A549 (cell line): ENCODE data around the gene PHACTR2. TPM values are rescaled to one million over a fixed set of nuclear protein-coding genes. Genes with fewer than 3 reads are reported as not detected.
"Not testable (repeated sequence)": the region's sequence is repeated elsewhere in the genome, so short reads cannot be mapped to it uniquely, and the experiment has no call there.

ENCODE experiments used
- ATAC-seq, 2 experiments: fragments of 200-7000 bp in 1 of 2; fragments of >200 bp in 1 of 2; cut with Nextera tagmentation in 1 of 2; cut with Tn5 transposase in 1 of 2; 3 replicates each; pipeline versions ENCODE4 v1.8.0 to v1.9.1; 2018 to 2020; ENCODE audit warnings: mild to moderate bottlenecking in 1 of 2, moderate library complexity in 1 of 2
- CTCF ChIA-PET: fragments of 300-600 bp; sonication (Branson Sonifier 250); formaldehyde crosslinking; extraction: SDS; loops from one replicate; lab custom pipeline; 2021; ENCODE audit warnings: antibody characterized with exemption, inconsistent platforms; lab: Yijun Ruan, JAX
- POLR2A ChIA-PET: fragments of 350-600 bp; formaldehyde crosslinking; extraction: SDS; loops from one replicate; lab custom pipeline; 2021; ENCODE audit warnings: antibody characterized with exemption, inconsistent platforms; lab: Yijun Ruan, JAX
- DNase-seq, 2 experiments: peaks; one replicate each; pipeline versions ENCODE4 v3.0.0 to v3.0.0-alpha.2; 2011 to 2016; ENCODE audit warnings: low read depth in 1 of 2, low spot score in 1 of 2
- FAIRE-seq: peaks from 2 replicates; lab custom pipeline; 2011; peaks lifted over from hg19 to GRCh38; lab: Jason Lieb, UNC
- H3K27ac ChIP-seq, 2 experiments: fragments of >200 bp; sonication (Bioruptor Twin); formaldehyde crosslinking; 3 replicates each; pipeline ENCODE4 v1.5.1; 2016 to 2017
- H3K4me1 ChIP-seq: fragments of >200 bp; sonication (Bioruptor Twin); formaldehyde crosslinking; 3 replicates; pipeline ENCODE4 v1.6.1; 2016
- H3K4me2 ChIP-seq: fragments of >200 bp; sonication (Bioruptor Twin); formaldehyde crosslinking; 3 replicates; pipeline ENCODE4 v1.6.1; 2016
- H3K4me3 ChIP-seq: fragments of >200 bp; sonication (Bioruptor Twin); formaldehyde crosslinking; 3 replicates; pipeline ENCODE4 v1.5.1; 2016
- H3K9me3 ChIP-seq: fragments of >200 bp; sonication (Bioruptor Twin); formaldehyde crosslinking; 3 replicates; pipeline ENCODE4 v1.6.1; 2016
- BHLHE40 ChIP-seq: IDR thresholded peaks from 2 replicates; pipeline ENCODE4 v1.6.1; 2012; ENCODE audit warnings: low read depth, low read length, inconsistent platforms
- CBX2 ChIP-seq: fragments of 200-600 bp; sonication (generic); IDR thresholded peaks from 2 replicates; pipeline ENCODE4 v1.6.1; 2016; ENCODE audit warnings: low read depth, mild to moderate bottlenecking, borderline replicate concordance
- CBX8 ChIP-seq: fragments of 200-600 bp; sonication (generic); IDR thresholded peaks from 2 replicates; pipeline ENCODE4 v1.6.1; 2016
- CHD4 ChIP-seq: fragments of 200-600 bp; sonication (generic); IDR thresholded peaks from 2 replicates; pipeline ENCODE4 v1.6.1; 2016; ENCODE audit warnings: antibody characterized with exemption, mild to moderate bottlenecking, borderline replicate concordance
- EHF ChIP-seq: fragments of 250-450 bp; sonication (Bioruptor Pico); IDR thresholded peaks from 2 replicates; pipeline ENCODE4 v1.5.0; 2020; ENCODE audit warnings: mild to moderate bottlenecking
- EHMT2 ChIP-seq: fragments of 200-600 bp; sonication (generic); IDR thresholded peaks from 2 replicates; pipeline ENCODE4 v1.6.1; 2016; ENCODE audit warnings: antibody characterized with exemption, low read depth, mild to moderate bottlenecking, moderate library complexity
- FOSL2 ChIP-seq, 2 experiments: fragments of 450-650 bp in 1 of 2; fragments of >200 bp in 1 of 2; sonication (Bioruptor Twin) in 1 of 2; formaldehyde crosslinking; IDR thresholded peaks; 2 replicates each; pipeline versions ENCODE4 v1.5.0 to v1.6.1; 2016 to 2020; ENCODE audit warnings: mild to moderate bottlenecking in 1 of 2, moderate library complexity in 1 of 2
- FOXS1 ChIP-seq: fragments of 250-450 bp; sonication (Bioruptor Pico); IDR thresholded peaks from 2 replicates; pipeline ENCODE4 v1.5.0; 2020; ENCODE audit warnings: mild to moderate bottlenecking, moderate library complexity
- HDAC2 ChIP-seq: fragments of 200-600 bp; sonication (generic); IDR thresholded peaks from 2 replicates; pipeline ENCODE4 v1.6.1; 2016
- HOXA7 ChIP-seq: fragments of 250-450 bp; sonication (Bioruptor Pico); IDR thresholded peaks from 2 replicates; pipeline ENCODE4 v1.5.0; 2020; ENCODE audit warnings: mild to moderate bottlenecking, moderate library complexity
- JUNB ChIP-seq: fragments of >200 bp; sonication (Bioruptor Twin); formaldehyde crosslinking; IDR thresholded peaks from 2 replicates; pipeline ENCODE4 v1.6.1; 2016
- MAZ ChIP-seq: fragments of 150-350 bp; IDR thresholded peaks from 2 replicates; pipeline ENCODE4 v1.6.1; 2014; ENCODE audit warnings: antibody characterized with exemption, low read depth, low read length, borderline replicate concordance
- NFE2L2 ChIP-seq: fragments of 150-350 bp; conservative IDR thresholded peaks from 2 replicates; pipeline ENCODE4 v1.6.1; 2014; ENCODE audit warnings: low read length
- PHF8 ChIP-seq: fragments of 200-600 bp; sonication (generic); IDR thresholded peaks from 2 replicates; pipeline ENCODE4 v1.6.1; 2016; ENCODE audit warnings: low read depth, mild to moderate bottlenecking, antibody characterized with exemption, moderate library complexity, borderline replicate concordance
- RAD21 ChIP-seq, 2 experiments: fragments of >200 bp in 1 of 2; sonication (Bioruptor Twin) in 1 of 2; formaldehyde crosslinking in 1 of 2; IDR thresholded peaks in 1 of 2; conservative IDR thresholded peaks in 1 of 2; 2 replicates in 1 of 2; 3 replicates in 1 of 2; pipeline ENCODE4 v1.6.1; 2012 to 2018; ENCODE audit warnings: inconsistent platforms in 1 of 2
- RNF2 ChIP-seq: fragments of 200-600 bp; sonication (generic); IDR thresholded peaks from 2 replicates; pipeline ENCODE4 v1.6.1; 2016; ENCODE audit warnings: low read depth, mild to moderate bottlenecking, antibody characterized with exemption, moderate library complexity, borderline replicate concordance
- SMC3 ChIP-seq: fragments of >200 bp; sonication (Bioruptor Twin); formaldehyde crosslinking; IDR thresholded peaks from 3 replicates; pipeline ENCODE4 v1.6.1; 2018; ENCODE audit warnings: inconsistent platforms
- ZC3H11A ChIP-seq: fragments of 450-650 bp; IDR thresholded peaks from 2 replicates; pipeline ENCODE4 v1.6.1; 2014; ENCODE audit warnings: antibody characterized with exemption, mild to moderate bottlenecking
- WGBS: methylation state at CpG from one replicate; pipeline ENCODE4 v1.1.6; 2017; ENCODE audit errors: missing lambda C conversion rate; 5-methylcytosine and 5-hydroxymethylcytosine counted together
- polyA plus RNA-seq, 4 experiments: library from polyadenylated mRNA; depleted of rRNA in 3 of 4; stranded (reverse); fragments of >200 nt; fragmentation: RNase III in 1 of 4; extraction: RNeasy Plus Mini Kit Qiagen cat#74134 plus additional on column Dnase treatment in 1 of 4; gene quantifications; 2 replicates in 3 of 4; 3 replicates in 1 of 4; pipeline ENCODE4 v1.2.3, GENCODE V29; 2011 to 2017
- TF ChIP-seq, protein P1 (sequence below): IDR thresholded peaks from 2 replicates; pipeline ENCODE4 v1.6.1; 2012
- TF ChIP-seq, protein P2 (sequence below): fragments of >200 bp; sonication (Bioruptor Twin); formaldehyde crosslinking; IDR thresholded peaks from 2 replicates; pipeline ENCODE4 v1.6.1; 2016
- TF ChIP-seq, protein P3 (sequence below): fragments of 200-600 bp; sonication (generic); IDR thresholded peaks from 2 replicates; pipeline ENCODE4 v1.6.1; 2016; ENCODE audit warnings: antibody characterized with exemption, mild to moderate bottlenecking, moderate library complexity
- TF ChIP-seq, protein P4 (sequence below): fragments of 150-350 bp; IDR thresholded peaks from 2 replicates; pipeline ENCODE4 v1.6.1; 2014; ENCODE audit warnings: low read depth, mild to moderate bottlenecking, low read length

Gene PHACTR2
- polyA plus RNA-seq, 2 of the 4 experiments (the other 2 are of a cell fraction): 2.5 to 10.4 TPM

DNA sequence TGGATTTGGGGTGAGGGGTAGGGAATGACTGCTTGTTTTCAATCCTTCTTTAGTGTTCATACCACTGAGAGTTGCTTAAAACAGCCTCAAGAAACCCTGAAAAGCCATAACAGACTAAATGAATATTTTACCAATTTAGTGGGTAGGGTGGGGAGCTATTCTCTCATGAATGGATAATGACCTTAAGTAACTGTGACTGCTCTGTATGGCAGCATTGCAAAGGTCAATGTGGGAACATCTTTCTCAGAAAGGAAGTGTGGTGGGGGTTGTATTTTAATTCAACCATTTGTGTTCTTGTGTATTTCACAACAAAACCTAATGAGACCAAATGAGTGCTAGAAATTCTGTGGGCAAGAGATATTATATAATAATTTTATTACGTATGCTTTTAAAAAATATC, 55.7 kb downstream of the PHACTR2 start:
- ATAC-seq: no peak
- POLR2A ChIA-PET: no interaction called here
- no peak for TF ChIP-seq RAD21 (conservative IDR thresholded peaks at IDR 0.05 in 1 of 2, IDR thresholded peaks at IDR 0.05 in 1 of 2)
- Histone ChIP-seq H3K4me2 (no peak overlapping the region), H3K4me3 (no peak overlapping the region), H3K9me3 (no peaks in the 10 kb centered on the region), H3K27ac (no peak overlapping the region), H3K4me1 (0 out of 3 replicates have a peak, but pooled peaks cover 6% of the 10 kb centered on the region)
- FAIRE-seq: no peak
- DNase-seq: no peak
- CTCF ChIA-PET: no interaction called here
- WGBS: 91% methylated on average over 1 of the region's 1 CpG

DNA sequence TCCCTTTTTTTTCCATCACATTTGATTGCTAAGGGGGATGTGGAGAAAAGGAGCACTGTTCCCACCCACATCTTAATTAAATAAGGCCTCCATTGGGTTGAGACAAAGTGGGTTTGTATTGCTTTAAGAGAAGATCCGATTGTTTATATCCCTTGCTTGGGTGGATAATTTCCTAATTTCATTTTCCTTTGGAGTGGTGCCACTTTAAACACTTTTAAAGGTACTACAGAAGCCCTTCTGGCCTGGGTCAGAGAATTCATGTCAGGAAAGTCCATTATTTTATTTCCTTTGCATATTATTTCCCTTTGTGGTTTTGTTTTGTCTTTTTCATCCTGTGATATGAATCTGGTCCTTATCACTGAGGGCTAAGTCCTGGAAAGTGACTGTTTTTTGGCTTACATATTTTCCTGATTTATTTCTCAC, 56.9 kb downstream of the PHACTR2 start:
- no peaks in the 10 kb centered on the region for H3K9me3 ChIP-seq
- no peak for ATAC-seq
- no peak overlapping the region for H3K27ac ChIP-seq
- 0 out of 3 replicates have a peak, but pooled peaks cover 6% of the 10 kb centered on the region for H3K4me1 ChIP-seq
- 31% methylated on average over 1 of the region's 1 CpG for WGBS
- CTCF ChIA-PET: no interaction called here
- POLR2A ChIA-PET: no interaction called here
- DNase-seq: no peak
- no peak for FAIRE-seq
- no peak overlapping the region for H3K4me2 ChIP-seq
- TF ChIP-seq, protein P1, sequence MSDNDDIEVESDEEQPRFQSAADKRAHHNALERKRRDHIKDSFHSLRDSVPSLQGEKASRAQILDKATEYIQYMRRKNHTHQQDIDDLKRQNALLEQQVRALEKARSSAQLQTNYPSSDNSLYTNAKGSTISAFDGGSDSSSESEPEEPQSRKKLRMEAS: no peak
- no peak for TF ChIP-seq MAZ
- no peak for TF ChIP-seq RNF2
- TF ChIP-seq, all 56 proteins: peak for 0
- no peak overlapping the region for H3K4me3 ChIP-seq

DNA sequence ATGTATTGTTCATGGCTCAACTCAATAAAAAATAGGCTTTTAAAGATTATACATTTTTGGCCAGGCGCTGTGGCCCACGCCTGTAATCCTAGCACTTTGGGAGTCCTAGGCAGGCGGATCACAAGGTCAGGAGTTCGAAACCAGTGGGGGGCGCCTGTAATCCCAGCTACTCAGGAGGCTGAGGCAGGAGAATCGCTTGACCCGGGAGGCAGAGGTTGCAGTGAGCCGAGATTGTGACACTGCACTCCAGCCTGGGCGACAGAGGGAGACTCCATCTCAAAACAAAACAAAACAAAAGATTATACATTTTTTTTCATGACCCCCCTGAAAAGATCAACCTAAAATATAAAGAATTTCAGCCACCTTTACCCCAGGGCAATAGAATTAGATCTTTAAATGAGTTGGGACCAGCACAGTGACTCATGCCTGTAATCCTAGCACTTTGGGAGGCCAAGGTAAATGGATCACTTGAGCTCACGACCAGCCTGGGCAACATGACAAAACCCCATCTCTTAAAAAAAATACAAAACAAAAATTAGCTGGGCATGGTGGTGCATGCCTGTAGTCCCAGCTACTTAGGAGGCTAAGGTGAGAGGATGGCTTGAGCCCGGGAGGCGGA, 60.4 kb downstream of the PHACTR2 start:
- H3K9me3 ChIP-seq, FAIRE-seq, H3K4me2 ChIP-seq, POLR2A ChIA-PET, H3K4me3 ChIP-seq, H3K27ac ChIP-seq, CTCF ChIA-PET, DNase-seq, ATAC-seq: not testable (repeated sequence)
- WGBS: 86% methylated on average over 12 of the region's 12 CpGs
- H3K4me1 ChIP-seq: peaks cover 12% of the 10 kb centered on the region

DNA sequence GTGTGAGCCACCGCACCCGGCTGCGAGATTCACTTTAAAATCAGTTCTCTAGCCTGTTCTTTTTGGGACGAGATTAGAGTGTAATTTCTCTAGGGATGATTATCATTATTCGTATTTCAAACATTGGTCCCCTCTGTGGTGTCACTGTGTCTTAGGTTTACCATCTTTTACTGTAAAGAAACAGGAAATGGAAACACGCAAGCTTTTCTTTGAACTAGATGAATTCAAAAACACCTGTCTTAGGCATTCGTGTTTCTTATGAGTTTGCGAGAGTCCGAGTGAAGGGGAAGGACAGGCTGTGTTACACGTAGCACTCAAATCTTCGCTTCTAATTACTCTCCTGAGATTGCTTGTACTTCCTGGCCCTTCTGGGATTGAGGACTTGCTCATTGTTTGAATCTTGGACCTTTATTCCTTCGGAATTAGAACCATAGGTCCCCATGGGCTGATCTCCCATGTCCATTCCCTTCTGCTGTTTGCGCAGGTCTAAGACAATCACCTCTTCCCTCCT, 61.6 kb downstream of the PHACTR2 start:
- ChIA-PET CTCF (no interaction called here), POLR2A (no interaction called here)
- ATAC-seq (no peak), DNase-seq (no peak), FAIRE-seq (no peak)
- TF ChIP-seq EHF: no peak
- TF ChIP-seq BHLHE40: no peak
- TF ChIP-seq CBX8: no peak
- no peak for TF ChIP-seq HOXA7 (CRISPR knock-in tag)
- TF ChIP-seq JUNB: no peak
- no peak for TF ChIP-seq ZC3H11A
- no peak for TF ChIP-seq NFE2L2
- no peak for TF ChIP-seq EHMT2
- WGBS: 93% methylated on average over 10 of the region's 13 CpGs
- no peak overlapping the region for H3K27ac ChIP-seq
- no peaks in the 10 kb centered on the region for H3K9me3 ChIP-seq
- no peak overlapping the region for H3K4me2 ChIP-seq
- H3K4me1 ChIP-seq: peaks cover 22% of the 10 kb centered on the region
- no peak overlapping the region for H3K4me3 ChIP-seq

DNA sequence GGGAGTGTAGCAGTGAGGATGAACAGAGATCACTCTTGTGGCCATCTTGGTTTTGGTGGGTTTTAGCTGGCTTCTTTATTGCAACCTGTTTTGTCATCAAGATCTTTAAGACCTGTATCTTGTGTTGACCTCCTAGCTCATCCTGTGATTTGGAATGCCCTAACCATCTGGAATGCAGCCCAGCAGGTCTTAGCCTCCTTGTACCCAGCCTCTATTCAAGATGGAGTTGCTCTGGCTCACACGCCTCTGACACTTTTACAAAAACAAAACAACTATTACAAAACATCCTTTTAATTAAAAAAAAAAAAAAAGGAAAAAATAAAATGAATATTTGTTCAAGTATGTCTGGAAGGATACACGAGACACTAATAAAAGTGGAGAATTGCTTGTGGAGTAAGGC, 62.4 kb downstream of the PHACTR2 start:
- H3K4me3 ChIP-seq: no peak overlapping the region
- ATAC-seq (no peak), DNase-seq (no peak), FAIRE-seq (no peak)
- 86% methylated on average over 2 of the region's 2 CpGs for WGBS
- POLR2A ChIA-PET: no interaction called here
- peaks cover 23% of the 10 kb centered on the region for H3K4me1 ChIP-seq
- CTCF ChIA-PET: no interaction called here
- H3K27ac ChIP-seq: no peak overlapping the region
- H3K9me3 ChIP-seq: no peaks in the 10 kb centered on the region
- H3K4me2 ChIP-seq: no peak overlapping the region
- TF ChIP-seq EHMT2 (no peak), HDAC2 (no peak), PHF8 (no peak), FOXS1 (CRISPR knock-in tag) (no peak), FOSL2 (IDR thresholded peaks at IDR 0.05) (no peak), FOSL2 (CRISPR knock-in tag; IDR thresholded peaks at IDR 0.05) (no peak), CHD4 (no peak), SMC3 (no peak), CBX2 (no peak), RAD21 (conservative IDR thresholded peaks at IDR 0.05 in 1 of 2, IDR thresholded peaks at IDR 0.05 in 1 of 2) (no peak)
- TF ChIP-seq, protein P2, sequence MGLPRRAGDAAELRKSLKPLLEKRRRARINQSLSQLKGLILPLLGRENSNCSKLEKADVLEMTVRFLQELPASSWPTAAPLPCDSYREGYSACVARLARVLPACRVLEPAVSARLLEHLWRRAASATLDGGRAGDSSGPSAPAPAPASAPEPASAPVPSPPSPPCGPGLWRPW: no peak
- TF ChIP-seq, protein P3, sequence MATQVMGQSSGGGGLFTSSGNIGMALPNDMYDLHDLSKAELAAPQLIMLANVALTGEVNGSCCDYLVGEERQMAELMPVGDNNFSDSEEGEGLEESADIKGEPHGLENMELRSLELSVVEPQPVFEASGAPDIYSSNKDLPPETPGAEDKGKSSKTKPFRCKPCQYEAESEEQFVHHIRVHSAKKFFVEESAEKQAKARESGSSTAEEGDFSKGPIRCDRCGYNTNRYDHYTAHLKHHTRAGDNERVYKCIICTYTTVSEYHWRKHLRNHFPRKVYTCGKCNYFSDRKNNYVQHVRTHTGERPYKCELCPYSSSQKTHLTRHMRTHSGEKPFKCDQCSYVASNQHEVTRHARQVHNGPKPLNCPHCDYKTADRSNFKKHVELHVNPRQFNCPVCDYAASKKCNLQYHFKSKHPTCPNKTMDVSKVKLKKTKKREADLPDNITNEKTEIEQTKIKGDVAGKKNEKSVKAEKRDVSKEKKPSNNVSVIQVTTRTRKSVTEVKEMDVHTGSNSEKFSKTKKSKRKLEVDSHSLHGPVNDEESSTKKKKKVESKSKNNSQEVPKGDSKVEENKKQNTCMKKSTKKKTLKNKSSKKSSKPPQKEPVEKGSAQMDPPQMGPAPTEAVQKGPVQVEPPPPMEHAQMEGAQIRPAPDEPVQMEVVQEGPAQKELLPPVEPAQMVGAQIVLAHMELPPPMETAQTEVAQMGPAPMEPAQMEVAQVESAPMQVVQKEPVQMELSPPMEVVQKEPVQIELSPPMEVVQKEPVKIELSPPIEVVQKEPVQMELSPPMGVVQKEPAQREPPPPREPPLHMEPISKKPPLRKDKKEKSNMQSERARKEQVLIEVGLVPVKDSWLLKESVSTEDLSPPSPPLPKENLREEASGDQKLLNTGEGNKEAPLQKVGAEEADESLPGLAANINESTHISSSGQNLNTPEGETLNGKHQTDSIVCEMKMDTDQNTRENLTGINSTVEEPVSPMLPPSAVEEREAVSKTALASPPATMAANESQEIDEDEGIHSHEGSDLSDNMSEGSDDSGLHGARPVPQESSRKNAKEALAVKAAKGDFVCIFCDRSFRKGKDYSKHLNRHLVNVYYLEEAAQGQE: no peak
- TF ChIP-seq, protein P4, sequence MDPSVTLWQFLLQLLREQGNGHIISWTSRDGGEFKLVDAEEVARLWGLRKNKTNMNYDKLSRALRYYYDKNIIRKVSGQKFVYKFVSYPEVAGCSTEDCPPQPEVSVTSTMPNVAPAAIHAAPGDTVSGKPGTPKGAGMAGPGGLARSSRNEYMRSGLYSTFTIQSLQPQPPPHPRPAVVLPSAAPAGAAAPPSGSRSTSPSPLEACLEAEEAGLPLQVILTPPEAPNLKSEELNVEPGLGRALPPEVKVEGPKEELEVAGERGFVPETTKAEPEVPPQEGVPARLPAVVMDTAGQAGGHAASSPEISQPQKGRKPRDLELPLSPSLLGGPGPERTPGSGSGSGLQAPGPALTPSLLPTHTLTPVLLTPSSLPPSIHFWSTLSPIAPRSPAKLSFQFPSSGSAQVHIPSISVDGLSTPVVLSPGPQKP: no peak
